ENCODE measurements around the gene TCP11X2.
"Not testable (repeated sequence)": the region's sequence is repeated elsewhere in the genome, so short reads cannot be mapped to it uniquely, and the experiment has no call there.

TCP11X2 gene

GRCh38 chrX:102471762-102472220 lies at the start of gene TCP11X2:
TSS of gene TCP11X2 (minus strand) at chrX:102471812.
- not testable (repeated sequence) for DNase-seq (ENCODE audit: low read depth, low spot score)

- DNase-seq (ENCODE audit: low read depth, low spot score) = no peak
Measured at GRCh38 chrX:102517326-102517725, 45.7 kb upstream of the TCP11X2 start.

GRCh38 chrX:102515975-102516941 lies 44.6 kb upstream of the TCP11X2 start, which contains the start of gene TMSB15A:
TSS of gene TMSB15A (minus strand) at chrX:102516739.
- DNase-seq (ENCODE audit: low read depth, low spot score) = peak; percentile 6

- no peak for DNase-seq (ENCODE audit: low read depth, low spot score)
Measured at GRCh38 chrX:102514536-102514935, 42.9 kb upstream of the TCP11X2 start.

GRCh38 chrX:102498732-102499131 lies 27.1 kb upstream of the TCP11X2 start:
- no peak for DNase-seq (ENCODE audit: low read depth, low spot score)

GRCh38 chrX:102491766-102492165 lies 20.2 kb upstream of the TCP11X2 start:
- no peak for DNase-seq (ENCODE audit: low read depth, low spot score)

- not testable (repeated sequence) for DNase-seq (ENCODE audit: low read depth, low spot score)
Measured at GRCh38 chrX:102478765-102479164, 7.2 kb upstream of the TCP11X2 start.

- not testable (repeated sequence) for DNase-seq (ENCODE audit: low read depth, low spot score)
Measured at GRCh38 chrX:102470215-102470614, 1.4 kb downstream of the TCP11X2 start.

GRCh38 chrX:102458615-102459014 lies 13.0 kb downstream of the TCP11X2 start:
- DNase-seq (ENCODE audit: low read depth, low spot score) = not testable (repeated sequence)

- not testable (repeated sequence) for DNase-seq (ENCODE audit: low read depth, low spot score)
Measured at GRCh38 chrX:102439908-102440307, 31.7 kb downstream of the TCP11X2 start, which contains the start of gene NXF2B. TSS of gene NXF2B (minus strand) at chrX:102440008. CDS start at chrX:102380036, 59,972 bp downstream.

GRCh38 chrX:102414493-102414892 lies 57.1 kb downstream of the TCP11X2 start:
- DNase-seq (ENCODE audit: low read depth, low spot score) = not testable (repeated sequence)
